Glomerular endothelial cell (primary cell): ENCODE measurements around the gene ERC1. TPM values are rescaled to one million over a fixed set of nuclear protein-coding genes. Genes with fewer than 3 reads are reported as not detected.
"Not testable (repeated sequence)": the region's sequence is repeated elsewhere in the genome, so short reads cannot be mapped to it uniquely, and the experiment has no call there.

Experiments used
- DNase-seq: peaks from one replicate; pipeline ENCODE4 v3.0.0-alpha.2; 2011; ENCODE audit warnings: low read depth, low spot score; ENCODE audit errors: extremely low read depth
- total RNA-seq: library from RNA; depleted of rRNA; stranded (reverse); fragments of >200 nt; gene quantifications from 2 replicates; pipeline ENCODE4 v1.2.3, GENCODE V29; 2015

ERC1 gene
- total RNA-seq, 1 donor from 2014 or later, result 44.4 TPM

DNA sequence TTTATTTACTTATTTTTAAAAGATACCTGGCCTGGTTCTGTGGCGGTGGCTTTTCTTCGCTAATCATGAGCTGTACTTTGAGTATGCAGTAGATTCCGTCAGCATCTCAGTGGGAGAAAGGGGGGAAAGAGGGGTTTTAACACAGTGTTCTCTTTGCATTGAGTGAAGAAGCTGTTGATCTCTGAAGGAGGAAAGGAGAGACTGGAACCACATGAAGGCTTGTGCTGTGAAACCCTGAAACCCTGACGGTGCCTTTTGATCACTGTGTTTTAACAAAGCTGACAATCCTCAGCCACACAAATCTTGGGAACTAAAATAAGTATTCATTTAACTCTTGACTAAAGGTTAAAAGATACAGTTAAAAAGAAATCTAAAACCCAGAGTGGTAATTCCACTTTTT is 353.2 kb downstream of the ERC1 start:
- DNase-seq, result no peak

DNA sequence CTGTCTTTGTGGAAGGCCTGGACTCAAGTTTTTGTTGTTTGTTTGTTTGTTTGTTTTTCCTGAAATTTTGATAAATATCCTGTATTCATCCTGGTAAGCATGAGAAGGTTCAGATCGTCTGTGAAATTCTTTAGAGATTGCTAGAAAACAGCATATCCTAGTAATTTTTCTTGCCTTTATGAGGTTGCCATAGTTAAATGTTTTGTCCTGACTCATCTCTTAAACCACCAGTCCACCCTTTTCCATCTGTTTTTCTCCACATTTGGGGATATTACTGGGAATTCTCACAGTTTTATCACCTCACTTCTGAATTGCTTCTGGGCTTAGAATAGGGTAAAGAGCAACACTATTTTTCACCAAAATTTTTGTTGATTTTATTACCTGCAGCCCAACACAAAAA is 355.1 kb downstream of the ERC1 start:
- DNase-seq, result no peak

DNA sequence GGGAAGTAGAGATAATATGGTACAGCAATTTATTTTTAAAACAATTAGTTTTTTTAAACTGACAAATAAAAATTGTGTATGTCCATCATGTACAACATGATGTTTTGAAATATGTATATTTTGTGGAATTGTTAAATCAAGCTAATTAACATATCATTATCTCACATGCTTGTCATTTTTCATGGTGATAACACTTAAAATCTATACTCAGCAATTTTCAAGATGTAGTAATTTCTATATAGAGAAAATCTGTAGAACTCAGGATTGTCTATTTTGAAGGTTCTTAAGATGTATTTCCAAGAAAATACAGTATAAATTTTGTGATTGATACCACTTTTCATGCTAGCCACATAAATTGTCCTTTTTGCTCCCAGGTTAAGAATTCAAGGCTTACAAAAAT is 356.3 kb downstream of the ERC1 start:
- no peak for DNase-seq

GRCh38 chr12:1348606-1349005 is 357.6 kb downstream of the ERC1 start:
- DNase-seq, result no peak

GRCh38 chr12:1350055-1350933 is 359.3 kb downstream of the ERC1 start:
- DNase-seq, result no peak

- DNase-seq, result no peak
Observed at GRCh38 chr12:1350934-1351240, 359.9 kb downstream of the ERC1 start.

- DNase-seq, result no peak
Observed at GRCh38 chr12:1351926-1352325, 360.9 kb downstream of the ERC1 start.

GRCh38 chr12:1353451-1353850 is 362.4 kb downstream of the ERC1 start:
- DNase-seq, result no peak

DNA sequence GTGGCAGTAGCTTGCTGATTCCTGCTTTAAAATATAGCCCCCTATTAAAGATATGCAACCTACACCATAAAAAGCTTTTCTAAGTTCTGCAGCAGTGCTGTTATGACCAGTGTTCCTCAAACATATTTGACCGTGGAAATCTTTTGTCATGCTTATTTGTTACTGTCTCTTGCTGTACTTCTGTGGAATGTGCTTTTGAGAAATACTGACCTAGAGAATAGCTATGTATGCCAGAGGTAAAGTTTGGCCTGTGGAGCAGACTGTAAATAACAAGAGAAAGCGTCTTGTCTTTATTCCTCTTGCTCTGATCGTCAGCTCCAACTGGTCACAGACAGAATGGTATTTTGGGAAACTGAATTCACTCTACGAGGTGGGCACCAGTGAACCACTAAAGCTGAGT is 364.4 kb downstream of the ERC1 start:
- no peak for DNase-seq

- not testable (repeated sequence) for DNase-seq
Observed at GRCh38 chr12:1355871-1356270, 364.8 kb downstream of the ERC1 start.

GRCh38 chr12:1356285-1356684 is 365.3 kb downstream of the ERC1 start:
- DNase-seq, result no peak

DNA sequence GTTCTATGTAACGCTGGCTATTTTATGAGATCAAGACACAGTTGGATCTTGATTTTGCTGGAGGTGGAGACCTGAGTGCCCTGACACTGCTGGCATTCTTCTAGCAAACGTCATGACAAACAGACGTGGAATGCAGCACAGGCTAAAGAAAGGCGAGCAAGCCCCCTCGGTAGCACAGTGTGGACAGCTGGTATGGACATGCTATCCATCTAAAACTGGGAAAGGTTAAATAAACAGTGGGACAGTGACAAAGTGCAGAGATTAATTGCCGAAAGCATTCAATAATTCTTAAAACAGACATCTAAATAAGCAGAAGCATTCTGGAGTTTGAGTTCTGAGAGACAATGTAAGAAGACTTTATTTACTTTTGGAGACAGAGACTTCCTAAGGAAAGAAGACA is 366.1 kb downstream of the ERC1 start:
- no peak for DNase-seq

- DNase-seq, result no peak
Observed at GRCh38 chr12:1357711-1358110, 366.7 kb downstream of the ERC1 start.

DNA sequence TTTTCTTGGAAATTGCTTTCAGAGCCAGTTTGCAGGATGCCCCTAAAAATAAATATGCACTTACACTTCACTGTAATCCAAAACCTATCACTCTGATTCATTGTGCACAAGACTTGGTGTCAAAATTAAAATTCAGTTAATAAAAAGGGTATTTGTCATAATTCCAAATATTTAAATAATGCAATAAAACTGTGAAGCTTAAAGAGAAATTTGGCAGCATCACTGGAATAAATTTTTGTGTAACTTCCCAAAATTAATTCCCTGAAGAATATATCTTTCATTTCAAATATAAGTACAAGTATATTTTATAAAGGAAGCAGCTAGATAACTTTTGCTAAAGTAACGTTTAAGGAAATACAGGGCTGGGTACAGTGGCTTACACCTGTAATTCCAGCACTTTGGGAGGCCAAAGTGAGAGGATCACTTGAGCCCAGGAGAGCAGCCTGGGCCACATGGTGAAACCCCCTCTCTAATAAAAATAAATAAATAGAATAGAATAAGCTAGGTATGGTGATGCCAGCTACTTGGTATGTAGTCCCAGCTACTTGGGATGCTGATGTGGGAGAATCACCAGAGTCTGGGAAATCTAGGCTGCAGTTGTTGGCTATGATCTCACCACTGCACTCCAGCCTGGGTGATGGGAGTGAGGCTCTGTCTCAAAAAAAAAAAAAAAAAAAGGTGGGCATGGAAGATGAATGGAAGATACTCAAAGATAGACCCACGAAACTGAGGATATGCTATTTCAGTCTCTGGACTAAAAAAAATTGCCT is 369.6 kb downstream of the ERC1 start:
- no peak for DNase-seq

DNA sequence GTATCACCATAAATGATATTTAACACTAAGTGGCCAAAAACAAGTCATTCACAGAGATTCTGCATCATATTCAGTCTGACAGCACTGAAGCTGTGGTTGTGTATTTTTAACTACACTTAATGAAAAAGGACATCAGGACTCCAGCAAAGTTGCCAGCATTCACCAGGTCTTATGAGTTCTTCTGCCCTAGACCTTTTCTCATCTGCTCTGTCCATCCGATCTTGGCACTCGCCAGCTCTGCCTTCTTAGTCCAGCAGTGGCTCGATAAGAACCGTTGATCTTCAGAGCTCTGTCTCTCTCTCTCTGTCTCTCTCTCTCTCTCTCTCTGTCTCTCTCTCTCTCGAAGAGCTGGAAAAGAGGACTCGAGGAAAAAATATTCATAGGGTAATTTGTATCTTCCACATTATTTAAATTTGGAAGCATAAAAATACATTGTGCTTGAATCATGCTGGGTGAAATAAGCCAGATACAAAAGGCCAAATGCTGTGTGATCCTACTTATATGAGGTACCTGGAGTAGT is 371.2 kb downstream of the ERC1 start:
- DNase-seq, result no peak

DNA sequence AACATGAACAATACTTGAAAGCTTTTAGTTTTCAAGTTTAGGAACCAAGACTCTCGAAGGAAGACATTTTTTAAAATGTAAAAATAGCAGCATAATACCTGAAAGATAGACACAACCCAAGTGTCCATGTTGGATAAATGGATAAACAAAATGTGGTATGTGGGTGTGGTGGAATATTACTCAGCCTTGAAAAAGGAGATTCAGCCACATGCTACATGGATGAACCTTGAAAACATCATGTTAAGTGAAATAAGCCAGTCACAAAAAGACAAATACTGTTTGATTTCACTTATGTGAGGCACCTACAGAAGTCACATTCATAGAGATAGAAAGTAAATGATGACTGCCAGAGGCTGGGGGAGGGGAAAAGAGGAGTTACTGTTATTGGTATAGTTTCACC is 374.7 kb downstream of the ERC1 start:
- DNase-seq, result no peak

DNA sequence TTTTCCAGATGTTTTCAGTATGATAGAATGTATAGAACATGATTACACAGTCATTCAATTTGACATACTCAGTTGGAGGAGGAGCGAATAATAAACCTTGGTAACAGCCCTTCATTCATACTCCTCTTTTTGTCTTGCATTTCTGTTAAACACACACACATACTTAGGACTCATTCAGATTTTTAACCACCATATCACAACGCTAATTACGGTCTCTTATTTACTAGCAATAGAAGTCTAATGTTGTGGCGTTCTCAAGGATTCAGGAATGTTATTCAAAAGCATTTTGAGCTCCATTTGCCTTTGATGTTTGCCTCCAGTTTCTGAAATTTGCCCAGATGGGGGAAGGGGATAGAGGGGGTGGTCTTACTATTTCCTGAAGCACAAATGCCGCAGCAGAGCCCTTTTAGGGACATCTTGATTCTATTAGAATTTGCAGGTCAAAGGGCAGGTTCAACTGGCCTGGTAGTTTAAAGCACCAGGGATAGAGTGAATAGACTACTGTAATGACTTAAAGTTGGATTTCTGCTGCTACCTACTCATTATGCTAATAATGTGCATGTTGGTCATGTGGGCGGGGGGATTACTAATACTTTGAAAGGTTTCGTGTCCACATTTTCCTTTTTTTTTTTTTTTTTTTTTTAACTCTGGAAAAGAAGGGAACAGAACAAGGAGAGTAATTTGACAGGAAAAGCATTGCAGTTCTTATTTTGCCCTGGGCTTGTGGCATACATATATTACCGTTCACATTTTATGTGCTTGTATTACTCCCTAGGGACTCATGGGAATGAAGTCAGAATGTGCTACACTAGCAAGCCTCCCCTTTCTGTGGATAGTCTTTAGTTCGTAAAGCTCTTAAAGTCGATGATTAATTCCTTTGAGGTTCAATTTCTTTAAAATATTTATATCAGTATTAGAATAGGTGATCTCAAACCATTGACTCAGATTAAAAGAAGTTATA is 376.6 kb downstream of the ERC1 start:
- DNase-seq, result no peak

DNA sequence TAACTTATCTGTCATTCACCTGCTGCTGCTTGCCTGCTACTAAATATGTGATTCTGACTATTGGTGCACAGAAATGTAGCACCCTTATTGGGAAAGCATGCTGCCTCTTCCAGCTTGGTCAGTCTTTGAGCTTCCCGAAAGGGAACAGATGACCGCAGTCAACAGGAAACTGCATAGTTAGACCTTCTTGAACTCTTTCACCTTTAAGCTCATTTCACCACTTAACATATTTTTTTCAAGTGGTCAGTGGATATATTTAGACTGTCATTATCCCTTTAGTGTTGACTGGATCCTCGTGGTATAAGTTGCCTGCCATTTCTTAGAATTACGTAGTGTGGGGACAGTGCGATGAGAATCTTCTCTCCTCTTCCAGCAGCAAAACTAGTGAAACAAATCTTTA is 378.4 kb downstream of the ERC1 start:
- DNase-seq, result no peak

- no peak for DNase-seq
Observed at GRCh38 chr12:1369938-1370500, 379.0 kb downstream of the ERC1 start.

DNA sequence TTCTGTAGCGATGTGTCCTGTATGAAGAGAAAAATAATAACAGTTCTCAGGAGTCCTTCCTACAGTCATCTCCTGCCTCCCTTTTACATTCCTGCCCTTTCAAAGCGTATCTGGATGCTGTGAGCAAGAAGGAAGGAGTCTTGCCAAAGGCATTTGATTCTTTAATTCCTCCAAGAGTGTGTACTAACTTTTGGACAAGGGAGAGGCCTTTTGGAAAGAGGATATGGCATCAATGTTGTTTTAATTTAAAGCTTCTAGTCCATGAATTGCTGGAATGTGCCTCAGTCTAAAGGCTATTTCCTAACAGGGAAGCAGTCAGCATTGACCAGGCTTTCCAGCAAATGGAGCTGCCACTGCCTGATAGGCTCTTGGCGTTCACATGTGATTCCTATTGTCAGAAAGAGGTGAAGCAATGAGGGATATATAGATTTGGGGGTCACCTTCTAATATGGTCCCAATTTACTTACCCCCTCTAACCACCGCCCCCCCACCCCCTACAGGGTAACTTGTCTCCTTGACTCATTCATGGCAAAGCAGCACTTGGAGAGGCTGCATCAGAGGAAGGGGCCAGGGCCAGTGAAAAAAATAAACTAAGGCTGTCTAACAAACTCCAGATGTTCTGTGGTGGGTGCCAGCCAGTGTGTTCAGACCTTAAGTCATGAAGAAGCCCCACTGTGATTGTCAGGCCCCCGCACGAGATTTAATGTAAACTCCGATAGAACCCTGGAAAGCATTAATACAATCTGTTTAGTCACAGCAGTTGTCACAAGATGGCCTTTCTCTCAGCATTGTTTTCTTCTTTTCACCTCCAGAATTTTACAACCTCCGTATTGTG is 383.1 kb downstream of the ERC1 start:
- no peak for DNase-seq
